NT2/D1 (cell line): ENCODE data around the gene LAMA1.
A peak's percentile ranks its signal among the peaks of the same experiment; 100 is the strongest.

Experiments used
- DNase-seq: peaks from one replicate; pipeline ENCODE4 v3.0.0-alpha.2; 2011; ENCODE audit warnings: low read depth, low spot score
- H3K27me3 ChIP-seq: 2 replicates; pipeline ENCODE4 v1.6.0; 2011; ENCODE audit warnings: mild to moderate bottlenecking; ENCODE audit not compliant: insufficient read length, insufficient read depth
- H3K36me3 ChIP-seq: 2 replicates; pipeline ENCODE4 v1.6.1; 2011; ENCODE audit warnings: mild to moderate bottlenecking, low read length, mixed read lengths; ENCODE audit not compliant: insufficient read depth, insufficient read length
- H3K4me1 ChIP-seq: 2 replicates; pipeline ENCODE4 v1.5.1; 2011; ENCODE audit not compliant: insufficient read depth, insufficient read length
- H3K4me3 ChIP-seq: 2 replicates; pipeline ENCODE4 v1.5.1; 2011; ENCODE audit warnings: low read depth; ENCODE audit not compliant: insufficient read length
- H3K9ac ChIP-seq: 2 replicates; pipeline ENCODE4 v1.6.0; 2011; ENCODE audit warnings: low read depth; ENCODE audit not compliant: insufficient read length
- H3K9me3 ChIP-seq: 2 replicates; pipeline ENCODE4 v1.5.1; 2011; ENCODE audit warnings: mild to moderate bottlenecking, low read length; ENCODE audit not compliant: insufficient read depth
- SUZ12 ChIP-seq: IDR thresholded peaks from 2 replicates; pipeline ENCODE4 v1.6.1; 2011; ENCODE audit not compliant: insufficient read length, insufficient read depth; ENCODE audit errors: extremely low read depth
- YY1 ChIP-seq: IDR thresholded peaks from 2 replicates; pipeline ENCODE4 v1.6.1; 2011; ENCODE audit not compliant: insufficient read length, insufficient read depth
- ZNF274 ChIP-seq: IDR thresholded peaks from 2 replicates; pipeline ENCODE4 v1.6.1; 2011; ENCODE audit warnings: mild to moderate bottlenecking, low read depth, low read length

The LAMA1 gene

GRCh38 chr18:7132356-7133150 is 15.0 kb upstream of the LAMA1 start:
- no peaks in the 10 kb centered on the region for H3K27me3 ChIP-seq
- TF ChIP-seq YY1 (no peak), ZNF274 (no peak), SUZ12 (no peak)
- H3K4me1 ChIP-seq = no peaks in the 10 kb centered on the region
- no peak for DNase-seq
- H3K4me3 ChIP-seq = no peak overlapping the region
- H3K36me3 ChIP-seq = no peaks in the 10 kb centered on the region
- no peak overlapping the region for H3K9ac ChIP-seq
- H3K9me3 ChIP-seq = no peaks in the 10 kb centered on the region

DNA sequence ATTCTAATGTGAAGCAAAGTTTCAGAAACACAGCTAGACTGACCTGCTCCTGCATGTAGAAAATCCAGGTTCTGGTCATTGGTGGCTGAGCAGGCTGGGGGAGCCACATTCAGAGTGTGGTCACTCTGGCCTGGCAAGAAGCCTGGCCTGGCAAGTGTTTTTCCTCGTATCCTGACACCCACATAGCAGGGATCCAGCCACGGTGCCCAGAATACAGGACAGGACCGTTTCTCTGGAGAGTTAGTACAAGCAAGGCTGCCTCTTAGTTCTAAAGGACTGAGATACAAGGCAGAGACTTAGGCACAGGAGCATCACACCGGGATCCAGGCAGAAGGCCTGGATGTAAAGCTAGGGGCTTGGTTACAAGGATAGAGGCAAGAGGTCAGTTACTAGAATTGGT is 4.8 kb upstream of the LAMA1 start:
- Histone ChIP-seq H3K36me3 (no peaks in the 10 kb centered on the region), H3K27me3 (peaks cover 7% of the 10 kb centered on the region), H3K9ac (no peak overlapping the region), H3K9me3 (no peaks in the 10 kb centered on the region), H3K4me1 (no peaks in the 10 kb centered on the region), H3K4me3 (no peak overlapping the region)
- TF ChIP-seq YY1 (no peak), ZNF274 (no peak)
- DNase-seq = no peak

DNA sequence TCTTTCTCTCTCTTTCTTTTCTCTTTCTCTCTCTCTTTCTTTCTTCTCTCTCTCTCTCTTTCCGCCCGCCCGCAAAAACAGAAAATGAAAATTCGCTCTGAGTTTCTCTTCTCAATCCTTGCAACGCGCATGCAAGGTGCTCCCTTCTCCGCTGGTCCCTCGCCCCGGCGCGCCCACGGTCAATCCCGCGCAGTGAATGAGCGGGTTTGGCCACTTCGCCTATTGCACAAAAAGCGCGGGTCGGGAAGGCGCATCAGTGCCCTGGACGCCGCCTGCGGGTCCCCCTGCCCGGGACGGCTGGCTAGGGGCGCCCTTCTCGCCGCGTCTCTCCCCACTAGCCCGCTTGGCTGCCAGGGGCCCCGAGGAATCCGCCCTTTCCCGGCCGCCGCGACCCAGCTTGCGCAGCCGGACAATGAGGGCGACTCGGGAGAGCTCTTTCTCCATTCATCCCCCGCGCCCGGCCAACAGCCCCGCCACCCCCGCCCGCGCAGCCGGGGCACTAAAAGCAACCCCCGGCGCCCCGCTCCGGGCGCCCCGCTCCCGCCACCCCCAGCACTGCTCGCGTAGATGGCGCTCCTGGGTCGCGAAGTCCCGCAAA is 706 bp downstream of the LAMA1 start:
- peaks cover 7% of the 10 kb centered on the region for H3K27me3 ChIP-seq
- TF ChIP-seq SUZ12 (no peak), ZNF274 (no peak), YY1 (no peak)
- no peak for DNase-seq
- peak overlapping the region; percentile 71 for H3K4me3 ChIP-seq
- H3K9ac ChIP-seq = peak overlapping the region; percentile 90
- no peaks in the 10 kb centered on the region for H3K36me3 ChIP-seq
- H3K4me1 ChIP-seq = no peaks in the 10 kb centered on the region
- no peaks in the 10 kb centered on the region for H3K9me3 ChIP-seq

- H3K36me3 ChIP-seq = no peaks in the 10 kb centered on the region
- peak; percentile 35 for DNase-seq
- no peaks in the 10 kb centered on the region for H3K4me1 ChIP-seq
- H3K9me3 ChIP-seq = no peaks in the 10 kb centered on the region
- H3K27me3 ChIP-seq = peaks cover 7% of the 10 kb centered on the region
- TF ChIP-seq ZNF274 = no peak
- no peak for TF ChIP-seq YY1
- TF ChIP-seq SUZ12 = no peak
- peak overlapping the region; percentile 90 for H3K9ac ChIP-seq
- H3K4me3 ChIP-seq = peak overlapping the region; percentile 71
These were observed 1.4 kb downstream of the LAMA1 start for GRCh38 chr18:7116001-7116730.

GRCh38 chr18:7112936-7113335 is 4.7 kb downstream of the LAMA1 start:
- no peak for DNase-seq
- Histone ChIP-seq H3K9me3 (no peaks in the 10 kb centered on the region), H3K9ac (no peak overlapping the region), H3K4me3 (no peak overlapping the region), H3K36me3 (no peaks in the 10 kb centered on the region), H3K4me1 (no peaks in the 10 kb centered on the region), H3K27me3 (no peaks in the 10 kb centered on the region)
- TF ChIP-seq ZNF274 (no peak), YY1 (no peak), SUZ12 (no peak)

DNA sequence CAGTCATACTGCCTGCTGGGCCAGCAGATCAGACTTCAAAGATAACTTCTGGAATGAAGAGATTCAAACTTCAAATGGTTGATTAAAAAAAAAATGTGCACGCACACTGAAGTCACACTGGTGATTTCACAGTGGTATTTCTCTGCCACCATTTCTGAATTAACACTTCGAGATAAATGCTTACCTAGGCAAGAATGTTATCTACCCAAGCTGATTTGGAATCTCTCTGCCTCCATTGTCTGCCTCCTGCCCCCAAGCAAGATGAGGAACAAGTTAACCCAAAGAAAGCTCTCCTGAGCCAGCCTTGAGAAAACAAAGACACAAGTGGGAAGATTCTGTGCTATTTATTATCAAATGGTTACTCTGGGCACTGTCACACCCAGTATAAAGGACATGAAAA is 6.5 kb downstream of the LAMA1 start:
- DNase-seq = no peak
- H3K9me3 ChIP-seq = no peaks in the 10 kb centered on the region
- TF ChIP-seq YY1 = no peak
- TF ChIP-seq ZNF274 = no peak
- no peak for TF ChIP-seq SUZ12

GRCh38 chr18:7105943-7106342 is 11.7 kb downstream of the LAMA1 start:
- H3K9me3 ChIP-seq = no peaks in the 10 kb centered on the region
- no peaks in the 10 kb centered on the region for H3K27me3 ChIP-seq
- H3K4me3 ChIP-seq = no peak overlapping the region
- H3K36me3 ChIP-seq = no peaks in the 10 kb centered on the region
- no peak for DNase-seq
- no peaks in the 10 kb centered on the region for H3K4me1 ChIP-seq
- TF ChIP-seq YY1 (no peak), ZNF274 (no peak), SUZ12 (no peak)
- no peak overlapping the region for H3K9ac ChIP-seq

More for the DNA sequence above, 6.5 kb downstream of the LAMA1 start:
- Histone ChIP-seq H3K36me3 (no peaks in the 10 kb centered on the region), H3K27me3 (no peaks in the 10 kb centered on the region), H3K9ac (no peak overlapping the region), H3K4me3 (no peak overlapping the region), H3K4me1 (no peaks in the 10 kb centered on the region)
